HG03045 (cell line): ENCODE data around the gene GPR148.

Experiments
- ATAC-seq: cut with Tn5 transposase; IDR thresholded peaks from one replicate; pipeline ENCODE4 v1.9.1; 2021; ENCODE audit warnings: mild to moderate bottlenecking, moderate library complexity; ENCODE audit not compliant: unreplicated experiment

Gene GPR148

GRCh38 chr2:130768191-130768855 lies 39.5 kb downstream of the GPR148 start:
- no peak for ATAC-seq

DNA sequence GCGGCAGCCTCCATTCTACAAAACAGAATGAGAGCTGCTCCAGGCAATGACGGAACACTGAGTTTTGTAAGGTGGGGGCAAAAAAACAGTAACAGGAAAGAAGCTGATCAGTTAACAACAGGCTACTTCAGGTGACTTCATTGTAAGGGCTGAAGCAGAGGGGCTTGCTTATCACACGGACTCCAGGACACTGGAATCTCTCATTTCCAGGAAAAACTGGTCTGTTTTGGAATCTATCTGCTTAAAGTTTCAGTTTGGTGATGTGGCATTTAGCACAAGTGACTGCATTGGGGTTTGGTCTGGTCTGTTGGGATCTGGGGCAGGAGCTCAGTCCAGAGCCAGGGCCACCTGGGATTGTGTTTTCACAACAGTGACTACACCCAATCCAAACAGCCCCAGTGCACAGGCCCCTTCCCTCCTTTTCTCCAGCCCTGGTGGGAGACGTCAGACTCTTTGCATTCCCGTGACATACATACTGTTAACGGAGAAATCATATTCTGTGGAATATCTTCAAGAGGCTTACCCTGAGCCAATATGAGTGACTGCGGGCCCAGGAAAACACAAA lies 40.6 kb downstream of the GPR148 start:
- ATAC-seq = no peak

GRCh38 chr2:130776550-130776949 lies 47.7 kb downstream of the GPR148 start:
- no peak for ATAC-seq

DNA sequence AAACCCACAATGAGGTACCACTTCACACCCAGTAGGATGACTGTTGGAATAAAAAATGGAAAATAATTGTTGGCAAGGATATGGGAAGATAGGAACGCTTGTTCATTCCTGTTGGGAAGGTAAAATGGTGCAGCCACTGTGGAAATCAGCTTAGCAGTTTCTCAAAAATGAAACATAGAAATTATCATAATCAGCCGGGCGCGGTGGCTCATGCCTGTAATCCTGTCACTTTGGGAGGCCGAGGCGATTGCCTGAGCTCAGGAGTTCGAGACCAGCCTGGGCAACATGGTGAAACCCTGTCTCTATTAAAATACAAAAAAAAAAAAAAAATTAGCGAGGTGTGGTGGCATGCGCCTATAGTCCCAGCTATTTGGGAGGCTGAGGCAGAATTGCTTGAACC lies 49.9 kb downstream of the GPR148 start:
- no peak for ATAC-seq
